Heart left ventricle (tissue), 16 donors: ENCODE results near the gene JUN. TPM values are rescaled to one million over a fixed set of nuclear protein-coding genes. Genes with fewer than 3 reads are reported as not detected.

Experiments
- ATAC-seq, 4 donors: fragments of 200-7000 bp; cut with Tn5 transposase; one replicate each; pipeline ENCODE4 v1.9.1; 2020 to 2022; ENCODE audit warnings: moderate library complexity in 4 of 4, mild to moderate bottlenecking in 3 of 4, moderate number of reproducible peaks in 1 of 4
- DNase-seq, 5 donors: peaks; one replicate each; pipeline ENCODE4 v3.0.0-alpha.2; 2020
- H3K27ac ChIP-seq, 12 donors: fragments of 200-600 bp; sonication (generic) in 4 of 12; one replicate each; pipeline versions ENCODE4 v1.5.0 to v1.8.0; 2016 to 2022; ENCODE audit warnings: mild to moderate bottlenecking in 2 of 12
- H3K27me3 ChIP-seq, 9 donors: fragments of 200-600 bp; sonication (generic) in 2 of 9; one replicate each; pipeline versions ENCODE4 v1.5.1 to v1.8.0; 2016 to 2022; ENCODE audit warnings: mild to moderate bottlenecking in 3 of 9
- H3K36me3 ChIP-seq, 9 donors: fragments of 200-600 bp; sonication (generic) in 2 of 9; one replicate each; pipeline versions ENCODE4 v1.5.0 to v1.8.0; 2018 to 2022; ENCODE audit warnings: mild to moderate bottlenecking in 2 of 9
- H3K4me1 ChIP-seq, 12 donors: fragments of 200-600 bp; sonication (generic) in 4 of 12; one replicate each; pipeline versions ENCODE4 v1.5.0 to v1.8.0; 2016 to 2022; ENCODE audit warnings: mild to moderate bottlenecking in 3 of 12
- H3K4me3 ChIP-seq, 12 donors: fragments of 200-600 bp; sonication (generic) in 4 of 12; one replicate each; pipeline versions ENCODE4 v1.5.0 to v1.8.0; 2017 to 2022; ENCODE audit warnings: mild to moderate bottlenecking in 9 of 12, moderate library complexity in 4 of 12
- H3K9me3 ChIP-seq, 12 donors: fragments of 200-600 bp; sonication (generic) in 4 of 12; one replicate each; pipeline versions ENCODE4 v1.5.0 to v1.8.0; 2016 to 2022; ENCODE audit warnings: mild to moderate bottlenecking in 1 of 12
- CTCF ChIP-seq, 12 donors: fragments of 200-600 bp; sonication (generic) in 4 of 12; IDR thresholded peaks; one replicate each; pipeline versions ENCODE4 v1.5.0 to v1.8.0; 2018 to 2022; ENCODE audit warnings: antibody characterized with exemption in 12 of 12, mild to moderate bottlenecking in 5 of 12
- POLR2A ChIP-seq, 2 donors: fragments of 450-650 bp; IDR thresholded peaks; one replicate each; pipeline ENCODE4 v1.6.1; 2017; ENCODE audit warnings: antibody characterized with exemption in 2 of 2, mild to moderate bottlenecking in 2 of 2, moderate library complexity in 2 of 2
- WGBS, 4 donors: extraction: QIAGEN DNeasy Blood & Tissue Kit in 2 of 4; methylation state at CpG; one replicate each; pipeline versions ENCODE4 v1.1.5 to v1.1.7; 2013 to 2018; 5-methylcytosine and 5-hydroxymethylcytosine counted together
- intact Hi-C, 10 donors: fragments of 100-400 bp; cut with DNase I; formaldehyde crosslinking; loops; one replicate each; pipeline versions ENCODE4 v1.11.1 to v1.14.2; 2022
- polyA plus RNA-seq, 2 donors: library from polyadenylated mRNA; stranded (reverse); fragments of 200-250 nt; gene quantifications; one replicate each; pipeline ENCODE4 v1.2.3, GENCODE V29; 2013
- total RNA-seq, 9 donors: library from RNA; depleted of rRNA in 2 of 9; stranded (reverse); fragments of >200 nt in 2 of 9; fragmentation: NEBNext Ultra II Directional in 3 of 9; extraction: Animal tissue kit (Norgen Biotek cat#: 25700) in 3 of 9; gene quantifications; one replicate each; pipeline versions ENCODE4 v1.1.0 to v1.2.4, GENCODE V29; 2016 to 2023
- donor health status: ischemic (EF 13 %, LVEDD 7.1; RV severe dilation, severe dysfunction).
- donor health status: healthy with polysubstance abuse.
- donor health status: DM: no; HTN: yes; CAD: no.
- donor health status: DM: no; HTN: no; CAD: no.
- donor health status: ischemic (EF 25% LVEDD 6.9; RV normal size, moderate dysfunction).
- donor health status: ischemic (EF 25% LVEDD 5.7; RV mildly dilated, moderate dysfunction).
- donor health status: healthy.
- donor health status: DM: yes; HTN: yes; CAD: no.
- donor health status: ischemic (EF 35%, LVEDD 5.7; RV mildly dilated, moderate dysfunction).
- donor health status: nonischemic (EF 11% LVEDD 7.7; RV severe dilation, severe dysfunction).
- donor health status: DM: yes; HTN: yes; CAD: no.
- donor health status: PGD.
- donor health status: ischemic (EF 29% LVEDD 5.4; RV normal size, mild dysfunction).
- donor health status: nonischemic (EF 23%, LVEDD 6.1; RV moderate dilation, normal function).

Gene JUN
- total and polyA plus RNA-seq, 11 donors, result 57.1 to 133 (median 82.8) TPM

GRCh38 chr1:58816072-58816746 is 32.4 kb upstream of the JUN start:
- WGBS, 4 donors, result 1% methylated on average over 27 to 49 of the region's 49 CpGs
- ATAC-seq (peak; percentile 80 to 93 (median 90)), DNase-seq (peak; percentile 92 to 96 (median 94))
- Histone ChIP-seq H3K27me3 (no peaks in the 10 kb centered on the region), H3K9me3 (no peaks in the 10 kb centered on the region), H3K4me3 (peak overlapping the region; percentile 32 to 71 (median 64)), H3K36me3 (no peaks in the 10 kb centered on the region), H3K27ac (peak overlapping the region; percentile 87 to 96 (median 92)), H3K4me1 (peaks cover 0 to 59% (median 20%) of the 10 kb centered on the region in 12 donors)
- TF ChIP-seq CTCF (IDR thresholded peaks at IDR 0.05), result peak in 3 of 12 donors; percentile 19 to 30 (median 26)
- peak in 1 of 2 donors; percentile 55 for TF ChIP-seq POLR2A (IDR thresholded peaks at IDR 0.05)
- intact Hi-C loops, result loop anchor here in 8 of 10 donors (1.0 to 10.0 kb wide), 8 partner anchors 31 to 479 kb away; partner anchors contain the start of genes FGGY (in 1 of the 8) and JUN (in 1 of the 8)

- peaks cover 0 to 59% (median 18%) of the 10 kb centered on the region in 12 donors for H3K4me1 ChIP-seq
- ATAC-seq, result peak in 1 of 4 donors; percentile 7
- intact Hi-C loops, result loop anchor here (1.0 to 10.0 kb wide), 11 partner anchors 31 to 479 kb away; partner anchors contain the start of genes JUN (in 7 of the 10) and FGGY (in 1 of the 10)
- H3K4me3 ChIP-seq, result peak overlapping the region; percentile 32 to 71 (median 64)
- TF ChIP-seq POLR2A (IDR thresholded peaks at IDR 0.05) (no peak), CTCF (IDR thresholded peaks at IDR 0.05) (no peak)
- H3K9me3 ChIP-seq, result no peaks in the 10 kb centered on the region
- DNase-seq, result no peak
- peak overlapping the region; percentile 87 to 96 (median 92) for H3K27ac ChIP-seq
- 20 to 30% (median 28%) methylated on average over 13 of the region's 13 CpGs for WGBS, 4 donors
- H3K36me3 ChIP-seq, result no peaks in the 10 kb centered on the region
- H3K27me3 ChIP-seq, result no peaks in the 10 kb centered on the region
Measured at GRCh38 chr1:58815686-58816071, 31.8 kb upstream of the JUN start.

GRCh38 chr1:58815069-58815685 is 31.3 kb upstream of the JUN start:
- H3K4me1 ChIP-seq, result peaks cover 0 to 59% (median 18%) of the 10 kb centered on the region in 12 donors
- peak overlapping the region; percentile 87 to 96 (median 92) for H3K27ac ChIP-seq
- intact Hi-C loops, result loop anchor here in 9 of 10 donors (1.0 to 10.0 kb wide), 10 partner anchors 30 to 480 kb away; partner anchors contain the start of genes JUN (in 6 of the 9) and FGGY (in 1 of the 9)
- peak overlapping the region; percentile 32 to 71 (median 64) for H3K4me3 ChIP-seq
- H3K36me3 ChIP-seq, result no peaks in the 10 kb centered on the region
- no peak for TF ChIP-seq POLR2A (IDR thresholded peaks at IDR 0.05)
- TF ChIP-seq CTCF (IDR thresholded peaks at IDR 0.05), result no peak
- peak; percentile 83 to 93 (median 89) for DNase-seq
- no peaks in the 10 kb centered on the region for H3K9me3 ChIP-seq
- WGBS, 4 donors, result 28 to 37% (median 35%) methylated on average over 24 to 36 of the region's 36 CpGs
- ATAC-seq, result peak; percentile 58 to 84 (median 84)
- H3K27me3 ChIP-seq, result no peaks in the 10 kb centered on the region
